Upper lobe of left lung (tissue), 6 donors: ENCODE data around the gene MYLK2. TPM values are rescaled to one million over a fixed set of nuclear protein-coding genes. Genes with fewer than 3 reads are reported as not detected.

ENCODE experiments used
- ATAC-seq, 2 donors: fragments of 200-7000 bp; cut with Tn5 transposase; one replicate each; pipeline ENCODE4 v1.9.1; 2022; ENCODE audit warnings: mild to moderate bottlenecking in 2 of 2, moderate library complexity in 2 of 2; ENCODE audit not compliant: low FRiP score in 2 of 2
- DNase-seq, 2 donors: peaks; one replicate each; pipeline ENCODE4 v3.0.0-alpha.2; 2019 to 2020
- H3K27ac ChIP-seq, 4 donors: fragments of 200-600 bp; sonication (generic); one replicate each; pipeline ENCODE4 v1.5.1; 2016 to 2019
- H3K27me3 ChIP-seq, 4 donors: fragments of 200-600 bp; sonication (generic); one replicate each; pipeline ENCODE4 v1.5.1; 2017 to 2019
- H3K36me3 ChIP-seq, 4 donors: fragments of 200-600 bp; sonication (generic); one replicate each; pipeline ENCODE4 v1.5.1; 2016 to 2019
- H3K4me1 ChIP-seq, 4 donors: fragments of 200-600 bp; sonication (generic); one replicate each; pipeline ENCODE4 v1.5.1; 2018 to 2019
- H3K4me3 ChIP-seq, 4 donors: fragments of 200-600 bp; sonication (generic); one replicate each; pipeline ENCODE4 v1.5.1; 2017 to 2019; ENCODE audit warnings: mild to moderate bottlenecking in 2 of 4, moderate library complexity in 1 of 4
- H3K9me3 ChIP-seq, 4 donors: fragments of 200-600 bp; sonication (generic); one replicate each; pipeline ENCODE4 v1.5.1; 2018 to 2019
- CTCF ChIP-seq, 6 experiments: fragments of 450-650 bp in 4 of 6; fragments of 200-600 bp in 2 of 6; sonication (generic) in 2 of 6; IDR thresholded peaks; one replicate each; pipeline ENCODE4 v1.5.1; 2016 to 2019; ENCODE audit warnings: antibody characterized with exemption in 6 of 6
- EP300 ChIP-seq, 4 donors: sonication (generic); formaldehyde crosslinking; IDR thresholded peaks; one replicate each; pipeline ENCODE4 v1.5.1; 2017; ENCODE audit warnings: antibody characterized with exemption in 4 of 4, control low read depth in 2 of 4
- POLR2A ChIP-seq, 4 donors: fragments of 450-650 bp; IDR thresholded peaks; one replicate each; pipeline ENCODE4 v1.5.1; 2016 to 2017; ENCODE audit warnings: antibody characterized with exemption in 4 of 4, mild to moderate bottlenecking in 2 of 4
- POLR2AphosphoS5 ChIP-seq, 2 donors: sonication (generic); formaldehyde crosslinking; IDR thresholded peaks; one replicate each; pipeline ENCODE4 v1.5.1; 2017; ENCODE audit warnings: antibody characterized with exemption in 2 of 2
- WGBS, 2 donors: methylation state at CpG; one replicate each; pipeline ENCODE4 v1.1.5; 2017 to 2018; 5-methylcytosine and 5-hydroxymethylcytosine counted together
- total RNA-seq, 6 donors: library from RNA; depleted of rRNA in 4 of 6; stranded (reverse); fragments of >200 nt in 4 of 6; gene quantifications; one replicate each; pipeline versions ENCODE4 v1.1.0 to v1.2.1, GENCODE V29; 2016 to 2021
- donor health status: DM: no; HTN: no; CAD: no; lungs with moderate emphysema.
- donor health status: DM: no; HTN: yes; CAD: no; lungs with severe emphysema.

The MYLK2 gene
- not detected for total RNA-seq

DNA sequence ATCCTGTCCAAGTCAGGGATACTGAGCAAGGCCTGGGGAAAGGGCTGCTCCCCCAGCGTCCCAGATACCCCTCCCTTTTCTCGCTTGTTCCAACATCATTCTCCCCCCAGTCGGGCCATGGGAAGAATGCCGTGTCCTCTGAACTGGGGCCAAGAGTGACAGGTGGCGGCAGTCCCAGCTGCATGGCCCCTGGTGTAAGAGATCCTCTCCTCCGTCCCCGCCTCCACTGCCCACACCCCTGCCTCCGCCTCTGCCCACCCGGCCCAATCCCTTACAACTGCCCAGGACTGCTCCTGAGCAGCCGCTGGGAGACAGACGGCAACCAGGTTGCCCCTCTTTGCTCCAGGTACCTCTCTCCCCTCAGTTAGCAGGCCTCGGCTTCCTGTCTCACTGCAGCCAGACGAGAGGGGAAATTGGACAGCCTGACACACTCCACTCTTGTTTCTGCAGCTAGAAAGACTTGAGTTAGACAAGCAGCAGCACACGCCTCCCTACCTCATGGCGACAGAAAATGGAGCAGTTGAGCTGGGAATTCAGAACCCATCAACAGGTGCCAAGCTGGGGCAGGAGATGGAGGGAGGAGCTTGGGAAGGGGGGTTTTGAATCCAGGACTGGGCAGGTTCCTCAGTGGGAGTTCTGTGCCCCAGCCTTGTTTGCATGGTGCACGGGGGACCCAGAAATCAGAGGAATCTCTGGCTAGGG, at the start of gene MYLK2:
Gene MYLK2 (plus strand): TSS at position 274 of the 702 bp plus-strand sequence. CDS start 225 bp downstream, at position 499.
- peak in 1 of 2 donors; percentile 45 for DNase-seq
- H3K27ac ChIP-seq = no peak within 1 kb of the TSS
- H3K27me3 ChIP-seq = no peaks in the 10 kb centered on the region
- H3K9me3 ChIP-seq = no peaks in the 10 kb centered on the region
- H3K4me3 ChIP-seq = no peak within 1 kb of the TSS
- TF ChIP-seq CTCF (IDR thresholded peaks at IDR 0.05) (no peak), POLR2AphosphoS5 (IDR thresholded peaks at IDR 0.05) (no peak), POLR2A (IDR thresholded peaks at IDR 0.05) (no peak), EP300 (IDR thresholded peaks at IDR 0.05) (no peak)
- no peaks in the 10 kb centered on the region for H3K36me3 ChIP-seq
- no peak for ATAC-seq
- peaks cover 9 to 24% (median 18%) of the 10 kb centered on the region in 4 donors for H3K4me1 ChIP-seq
- WGBS, 2 donors = 68 to 74% methylated on average over 15 to 16 of the region's 16 CpGs

DNA sequence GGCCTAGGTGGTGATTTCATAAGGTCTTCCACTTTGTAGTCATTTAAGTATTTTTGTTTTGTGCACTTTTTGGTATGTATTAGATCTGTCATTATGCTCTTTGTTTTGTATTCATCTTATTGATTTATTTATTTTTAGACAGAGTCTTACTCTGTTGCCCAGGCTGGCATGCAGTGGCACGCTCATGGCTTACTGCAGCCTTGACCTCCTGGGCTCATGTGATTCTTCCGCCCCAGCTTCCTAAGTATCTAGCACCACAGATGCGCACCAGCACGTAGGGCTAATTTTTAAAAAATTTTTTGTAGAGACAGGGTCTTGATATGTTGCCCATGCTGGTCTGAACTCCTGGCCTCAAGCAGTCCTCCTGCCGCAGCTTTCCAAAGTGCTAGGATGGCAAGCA, 49.5 kb upstream of the MYLK2 start:
- 94 to 96% methylated on average over 5 of the region's 5 CpGs for WGBS, 2 donors
- DNase-seq = no peak

GRCh38 chr20:31770243-31770642, 48.9 kb upstream of the MYLK2 start:
- ATAC-seq (no peak), DNase-seq (no peak)
- Histone ChIP-seq H3K36me3 (no peaks in the 10 kb centered on the region), H3K9me3 (no peaks in the 10 kb centered on the region), H3K27me3 (no peaks in the 10 kb centered on the region), H3K4me3 (no peak overlapping the region), H3K27ac (no peak overlapping the region), H3K4me1 (no peaks in the 10 kb centered on the region)
- 72 to 76% methylated on average over 1 of the region's 1 CpG for WGBS, 2 donors
- TF ChIP-seq CTCF (IDR thresholded peaks at IDR 0.05) (no peak), POLR2AphosphoS5 (IDR thresholded peaks at IDR 0.05) (no peak), POLR2A (IDR thresholded peaks at IDR 0.05) (no peak), EP300 (IDR thresholded peaks at IDR 0.05) (no peak)

More for the DNA sequence above, 49.5 kb upstream of the MYLK2 start:
- TF ChIP-seq POLR2A (IDR thresholded peaks at IDR 0.05) (no peak), EP300 (IDR thresholded peaks at IDR 0.05) (no peak), CTCF (IDR thresholded peaks at IDR 0.05) (no peak), POLR2AphosphoS5 (IDR thresholded peaks at IDR 0.05) (no peak)
- H3K4me1 ChIP-seq = no peaks in the 10 kb centered on the region
- ATAC-seq = no peak
- H3K36me3 ChIP-seq = no peaks in the 10 kb centered on the region
- H3K27ac ChIP-seq = no peak overlapping the region
- no peaks in the 10 kb centered on the region for H3K9me3 ChIP-seq
- H3K4me3 ChIP-seq = no peak overlapping the region
- no peaks in the 10 kb centered on the region for H3K27me3 ChIP-seq

- Histone ChIP-seq H3K27ac (no peak overlapping the region), H3K4me3 (no peak overlapping the region), H3K27me3 (no peaks in the 10 kb centered on the region), H3K4me1 (no peaks in the 10 kb centered on the region), H3K36me3 (no peaks in the 10 kb centered on the region), H3K9me3 (no peaks in the 10 kb centered on the region)
- TF ChIP-seq POLR2A (IDR thresholded peaks at IDR 0.05) = no peak
- no peak for TF ChIP-seq POLR2AphosphoS5 (IDR thresholded peaks at IDR 0.05)
- TF ChIP-seq CTCF (IDR thresholded peaks at IDR 0.05) = no peak
- no peak for TF ChIP-seq EP300 (IDR thresholded peaks at IDR 0.05)
- 100% methylated on average over 1 of the region's 1 CpG for WGBS, 2 donors
- no peak for DNase-seq
- ATAC-seq = no peak
Observed at GRCh38 chr20:31774408-31774807, 44.7 kb upstream of the MYLK2 start.

DNA sequence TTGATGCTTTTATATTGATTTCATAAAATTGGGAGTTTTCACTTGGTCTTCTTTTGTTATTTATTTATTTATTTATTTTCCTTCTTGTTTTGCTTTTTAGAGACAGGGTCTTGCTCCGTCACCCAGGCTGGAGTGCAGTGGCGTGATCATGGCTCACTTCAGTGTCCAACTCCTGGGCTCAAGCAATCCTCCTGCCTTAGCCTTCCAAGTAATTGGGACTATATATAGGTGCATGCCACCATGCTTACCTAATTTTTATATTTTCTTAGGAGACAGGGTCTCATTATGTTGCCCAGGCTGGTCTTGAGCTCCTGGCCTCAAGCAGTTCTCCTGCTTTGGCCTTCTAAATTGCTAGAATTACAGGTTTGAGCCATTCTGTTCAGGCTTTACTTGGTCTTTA, 38.3 kb upstream of the MYLK2 start:
- H3K4me1 ChIP-seq = no peaks in the 10 kb centered on the region
- DNase-seq (no peak), ATAC-seq (no peak)
- 97% methylated on average over 2 of the region's 2 CpGs for WGBS, 2 donors
- no peaks in the 10 kb centered on the region for H3K9me3 ChIP-seq
- no peaks in the 10 kb centered on the region for H3K27me3 ChIP-seq
- H3K4me3 ChIP-seq = no peak overlapping the region
- H3K27ac ChIP-seq = no peak overlapping the region
- H3K36me3 ChIP-seq = no peaks in the 10 kb centered on the region
- TF ChIP-seq POLR2A (IDR thresholded peaks at IDR 0.05) (no peak), POLR2AphosphoS5 (IDR thresholded peaks at IDR 0.05) (no peak)
